ENCODE measurements around the gene C11orf16.
A peak's percentile ranks its signal among the peaks of the same experiment; 100 is the strongest.
"Not testable (repeated sequence)": the region's sequence is repeated elsewhere in the genome, so short reads cannot be mapped to it uniquely, and the experiment has no call there.

Gene C11orf16

GRCh38 chr11:8934742-8935488, 2.2 kb upstream of the C11orf16 start:
- DNase-seq, result no peak

- no peak for DNase-seq
Measured at GRCh38 chr11:8933931-8934330, 1.2 kb upstream of the C11orf16 start.

GRCh38 chr11:8930456-8931175, 2.1 kb downstream of the C11orf16 start:
- DNase-seq, result no peak

GRCh38 chr11:8928981-8929615, 3.6 kb downstream of the C11orf16 start:
- DNase-seq, result no peak

- DNase-seq, result no peak
Measured at GRCh38 chr11:8928205-8928604, 4.5 kb downstream of the C11orf16 start.

- no peak for DNase-seq
Measured at GRCh38 chr11:8927233-8927632, 5.5 kb downstream of the C11orf16 start.

GRCh38 chr11:8926236-8926635, 6.5 kb downstream of the C11orf16 start:
- DNase-seq, result no peak

GRCh38 chr11:8925711-8926110, 7.0 kb downstream of the C11orf16 start:
- DNase-seq, result no peak

GRCh38 chr11:8922691-8923090, 10.1 kb downstream of the C11orf16 start:
- DNase-seq, result no peak

GRCh38 chr11:8917157-8917825, 15.5 kb downstream of the C11orf16 start:
- no peak for DNase-seq

- no peak for DNase-seq
Measured at GRCh38 chr11:8914661-8915018, 18.1 kb downstream of the C11orf16 start.

GRCh38 chr11:8913961-8914660, 18.6 kb downstream of the C11orf16 start:
- peak; percentile 49 for DNase-seq

GRCh38 chr11:8911029-8911823, 21.5 kb downstream of the C11orf16 start, which contains the start of gene AKIP1:
AKIP1 (plus strand) TSS chr11:8911189; CDS start chr11:8911450, 261 bp downstream.
- peak; percentile 94 for DNase-seq

GRCh38 chr11:8910649-8911026, 22.1 kb downstream of the C11orf16 start:
- no peak for DNase-seq

- DNase-seq, result no peak
Measured at GRCh38 chr11:8908099-8908498, 24.6 kb downstream of the C11orf16 start.

GRCh38 chr11:8907116-8907515, 25.6 kb downstream of the C11orf16 start:
- no peak for DNase-seq

- no peak for DNase-seq
Measured at GRCh38 chr11:8905528-8906165, 27.1 kb downstream of the C11orf16 start.

GRCh38 chr11:8899119-8899753, 33.5 kb downstream of the C11orf16 start:
- no peak for DNase-seq

- DNase-seq, result not testable (repeated sequence)
Measured at GRCh38 chr11:8891185-8891584, 41.6 kb downstream of the C11orf16 start.

- DNase-seq, result peak; percentile 36
Measured at GRCh38 chr11:8886322-8886721, 46.4 kb downstream of the C11orf16 start.

- DNase-seq, result not testable (repeated sequence)
Measured at GRCh38 chr11:8881585-8881984, 51.2 kb downstream of the C11orf16 start.

Data from COR-L47 (cell line).